ENCODE measurements around the gene TAF1C.
A peak's percentile ranks its signal among the peaks of the same experiment; 100 is the strongest.

TAF1C gene

GRCh38 chr16:84182680-84183571, 3.9 kb downstream of the TAF1C start:
- no peak for DNase-seq (ENCODE audit: low read depth)

- DNase-seq (ENCODE audit: low read depth): no peak
These were observed 4.8 kb downstream of the TAF1C start for GRCh38 chr16:84182104-84182503.

DNA sequence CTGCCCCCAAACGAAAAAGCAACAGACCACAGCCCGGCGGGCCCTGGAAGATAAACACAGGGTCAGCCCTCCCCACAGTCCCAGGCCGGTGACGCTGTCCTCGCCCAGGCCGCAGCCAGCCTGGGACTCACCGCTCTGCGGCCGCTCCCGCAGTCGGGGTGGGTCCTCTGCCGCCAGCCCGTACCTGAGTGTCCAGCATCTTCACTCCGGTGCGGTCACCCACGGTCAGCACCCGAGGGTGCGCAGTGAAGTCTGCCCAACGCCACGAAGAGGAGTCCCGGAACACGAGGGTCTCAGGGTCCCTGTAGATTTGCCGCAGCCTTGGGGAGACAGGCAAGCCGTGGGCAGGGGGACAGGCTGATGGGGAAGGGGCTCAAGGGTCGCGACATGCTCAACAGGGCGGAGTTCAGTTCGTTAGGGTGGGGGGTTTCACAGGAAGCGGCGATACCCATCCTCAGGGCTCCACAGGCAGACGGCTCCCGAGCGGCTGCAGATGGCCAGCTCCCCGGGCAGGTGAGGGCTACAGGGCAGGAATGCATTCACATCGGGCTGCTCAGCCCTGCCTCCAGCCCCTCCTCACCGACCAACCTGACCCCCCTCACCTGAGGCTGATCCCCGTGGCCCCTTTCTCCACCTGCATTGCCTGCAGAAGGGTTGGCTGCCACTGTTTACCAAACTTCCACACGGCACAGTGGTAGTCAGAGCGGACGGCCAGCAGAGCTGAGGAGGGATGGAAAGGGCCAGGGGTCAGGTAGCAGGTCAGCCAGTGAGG, 5.5 kb downstream of the TAF1C start:
- no peak for DNase-seq (ENCODE audit: low read depth)

GRCh38 chr16:84180519-84181140, 6.2 kb downstream of the TAF1C start:
- DNase-seq (ENCODE audit: low read depth): no peak

DNA sequence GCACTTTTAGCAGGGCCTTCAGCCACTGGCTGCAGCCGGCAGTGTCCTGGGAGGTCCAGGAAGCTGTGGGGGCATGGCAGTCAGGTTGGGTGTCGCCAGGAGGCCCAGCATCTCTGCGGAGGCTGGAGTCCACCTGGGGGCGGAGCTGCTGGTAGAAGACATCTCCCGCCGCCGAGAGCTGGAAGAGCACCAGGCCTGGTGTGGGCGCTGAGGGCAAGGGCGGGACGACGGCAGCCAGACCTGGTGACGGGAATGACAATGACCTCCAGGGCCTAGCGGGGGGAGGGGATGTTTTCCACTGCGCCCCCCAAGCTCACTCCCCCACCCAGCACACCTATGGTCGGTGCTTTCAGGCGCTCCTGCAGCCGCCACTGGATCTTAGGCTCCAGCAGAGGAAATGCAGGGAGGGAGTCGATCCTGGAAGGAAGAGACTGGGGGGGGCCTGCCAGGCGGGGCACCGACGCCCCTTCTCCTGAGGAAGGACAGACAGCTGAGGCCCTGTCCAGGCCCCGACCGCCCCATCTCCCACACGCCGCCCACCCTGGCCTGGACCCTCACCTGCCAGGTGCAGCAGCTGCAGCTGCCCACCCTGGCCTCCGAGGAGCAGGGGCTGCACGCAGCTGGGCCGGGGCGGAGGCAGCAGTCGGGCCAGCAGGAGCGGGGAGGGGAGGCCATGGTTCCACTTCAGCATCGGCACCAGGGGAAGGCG, 7.1 kb downstream of the TAF1C start:
- DNase-seq (ENCODE audit: low read depth): no peak

- no peak for DNase-seq (ENCODE audit: low read depth)
These were observed 7.8 kb downstream of the TAF1C start for GRCh38 chr16:84178892-84179611.

- no peak for DNase-seq (ENCODE audit: low read depth)
These were observed 8.6 kb downstream of the TAF1C start for GRCh38 chr16:84178146-84178765.

- no peak for DNase-seq (ENCODE audit: low read depth)
These were observed 9.2 kb downstream of the TAF1C start for GRCh38 chr16:84177741-84178073.

GRCh38 chr16:84176192-84177053, 10.4 kb downstream of the TAF1C start:
- DNase-seq (ENCODE audit: low read depth): no peak

GRCh38 chr16:84175350-84176081, 11.3 kb downstream of the TAF1C start:
- peak; percentile 42 for DNase-seq (ENCODE audit: low read depth)

DNA sequence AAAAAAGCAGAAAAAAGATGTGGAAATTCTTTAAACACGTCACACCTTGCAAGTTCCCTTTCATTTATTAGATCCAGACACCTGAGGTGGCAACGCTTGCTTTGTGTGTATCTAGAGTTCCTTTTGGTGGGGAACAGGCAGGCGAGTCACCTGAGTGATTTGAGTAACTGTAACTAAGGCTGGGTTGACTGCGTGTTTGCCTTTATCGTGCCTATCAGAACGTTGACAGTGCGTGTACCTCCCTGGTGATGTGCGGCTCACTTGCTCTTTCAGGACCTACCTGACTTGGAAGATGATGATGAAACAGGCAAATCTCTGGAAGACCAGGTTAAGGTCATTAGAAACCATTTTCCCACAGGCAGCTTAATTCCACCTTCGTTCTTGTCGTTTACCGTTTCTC, 12.5 kb downstream of the TAF1C start:
- no peak for DNase-seq (ENCODE audit: low read depth)

- no peak for DNase-seq (ENCODE audit: low read depth)
These were observed 17.0 kb downstream of the TAF1C start for GRCh38 chr16:84169765-84170310.

DNA sequence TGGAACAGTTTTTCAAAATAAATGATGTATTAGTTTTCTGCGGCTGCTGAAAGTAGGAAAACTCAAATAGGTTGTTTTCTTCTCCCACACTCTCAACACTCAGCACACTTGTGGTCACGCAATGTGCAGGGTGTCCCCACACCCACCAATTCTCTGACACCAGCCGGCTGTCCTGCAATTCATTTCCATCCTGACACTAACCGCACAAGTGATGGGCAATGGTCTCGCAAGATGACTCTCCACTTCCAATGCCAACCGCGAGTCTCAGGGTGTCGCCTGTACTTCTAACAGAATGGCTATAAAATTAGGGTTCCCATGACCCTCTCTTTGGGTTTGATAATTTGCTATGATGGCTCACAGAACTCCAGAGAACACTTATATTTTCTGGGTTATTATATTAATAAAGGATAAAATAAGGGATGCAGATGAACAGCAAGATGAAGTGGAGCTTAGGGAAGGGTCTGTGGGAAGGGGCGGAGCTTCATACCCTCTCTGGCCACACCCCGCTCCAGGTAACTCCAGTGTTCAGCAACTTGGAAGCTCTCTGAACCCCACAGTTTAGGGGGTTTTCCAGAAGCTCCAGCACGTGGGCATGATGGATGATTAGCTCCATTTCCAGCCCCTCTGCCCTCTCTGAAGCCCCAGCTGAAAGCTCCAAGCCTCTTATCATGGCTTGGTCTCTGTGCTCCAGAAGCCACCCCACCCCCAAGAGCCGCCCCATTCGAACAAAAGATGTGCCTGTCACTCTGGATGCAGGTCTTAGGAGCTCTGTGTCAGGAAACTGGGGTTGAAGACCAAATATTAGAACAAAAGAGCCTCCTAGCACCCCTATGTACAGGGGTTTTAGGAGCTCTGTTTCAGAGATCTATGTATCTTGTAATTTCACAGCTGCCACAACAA, 19.8 kb downstream of the TAF1C start:
- no peak for DNase-seq (ENCODE audit: low read depth)

DNA sequence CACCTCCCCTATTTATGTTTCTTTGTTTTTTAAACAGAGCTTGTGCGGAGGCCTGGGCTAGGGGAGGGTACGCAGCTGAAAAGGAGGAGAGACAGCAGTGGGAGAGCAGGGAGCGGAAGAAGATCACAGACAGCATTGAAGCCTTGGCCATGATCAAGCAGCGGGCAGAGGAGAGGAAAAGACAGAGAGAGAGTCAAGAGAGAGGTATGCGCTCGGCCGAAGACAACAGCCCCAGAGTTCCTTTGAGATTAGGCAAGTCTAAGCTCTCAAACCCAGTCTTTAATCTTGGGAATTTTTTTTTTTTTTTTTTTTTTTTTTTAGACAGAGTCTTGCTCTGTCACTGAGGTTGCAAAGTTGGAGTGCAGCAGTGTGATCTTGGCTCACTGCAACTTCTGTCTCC, 21.1 kb downstream of the TAF1C start:
- no peak for DNase-seq (ENCODE audit: low read depth)

- no peak for DNase-seq (ENCODE audit: low read depth)
These were observed 25.1 kb downstream of the TAF1C start for GRCh38 chr16:84161801-84162200.

DNA sequence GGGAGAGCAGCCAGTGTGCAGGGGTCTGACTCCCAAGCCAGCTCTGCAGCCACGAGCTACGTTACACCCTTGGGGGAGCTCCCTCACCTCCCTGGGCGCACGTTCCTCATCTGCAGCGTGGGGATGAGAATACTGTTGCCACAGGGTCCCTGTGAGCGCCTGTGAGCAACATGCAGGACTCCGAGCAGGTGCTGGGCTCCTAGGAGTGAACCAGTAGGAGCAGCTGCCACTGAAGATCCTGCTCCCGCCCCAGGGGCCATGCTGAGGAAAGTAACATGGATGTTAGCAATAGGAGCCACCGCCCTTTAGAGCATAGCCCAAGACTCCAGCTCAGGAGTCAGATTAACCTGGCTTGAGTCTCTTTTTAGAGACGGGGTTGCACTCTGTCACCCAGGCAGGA, 25.8 kb downstream of the TAF1C start:
- DNase-seq (ENCODE audit: low read depth): no peak

GRCh38 chr16:84159800-84160199, 27.1 kb downstream of the TAF1C start:
- no peak for DNase-seq (ENCODE audit: low read depth)

DNA sequence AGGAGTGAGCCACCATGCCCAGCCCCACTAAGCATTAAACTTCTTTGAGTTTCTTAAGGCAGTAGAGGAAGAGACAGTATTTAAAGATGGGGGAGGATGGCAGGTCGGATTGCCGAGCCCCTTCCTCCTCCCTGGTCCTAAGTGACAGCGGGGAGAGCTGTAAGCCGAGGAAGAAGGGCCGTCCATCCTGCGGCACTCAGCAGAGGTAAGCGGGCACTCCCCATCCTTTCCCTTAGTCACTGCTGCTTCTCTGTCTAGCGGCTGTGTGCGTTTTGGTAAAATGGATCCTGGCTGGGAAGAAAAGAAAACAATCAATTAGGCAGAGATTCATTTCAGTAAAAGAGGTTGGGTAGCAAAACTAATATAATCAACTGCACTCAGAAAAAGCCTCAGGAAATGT, 27.9 kb downstream of the TAF1C start:
- DNase-seq (ENCODE audit: low read depth): no peak
